Endothelial cell of umbilical vein (primary cell): ENCODE data around the gene PCDHB10.
"Not testable (repeated sequence)": the region's sequence is repeated elsewhere in the genome, so short reads cannot be mapped to it uniquely, and the experiment has no call there.

ENCODE experiments used
- EZH2 ChIP-seq: IDR thresholded peaks from 2 replicates; pipeline ENCODE4 v1.6.1; 2012; ENCODE audit warnings: borderline replicate concordance, low read depth, mild to moderate bottlenecking, moderate library complexity, low read length, inconsistent platforms; ENCODE audit not compliant: severe bottlenecking
- FOS ChIP-seq: IDR thresholded peaks from 2 replicates; pipeline ENCODE4 v1.6.1; 2011; ENCODE audit warnings: mild to moderate bottlenecking, low read length, moderate library complexity, borderline replicate concordance; ENCODE audit not compliant: insufficient read depth
- GATA2 ChIP-seq: IDR thresholded peaks from 2 replicates; pipeline ENCODE4 v1.7.0; 2011; ENCODE audit warnings: low read depth, mild to moderate bottlenecking, moderate library complexity, mixed read lengths, low read length; ENCODE audit not compliant: insufficient read length, insufficient read depth
- JUN ChIP-seq: IDR thresholded peaks from 2 replicates; pipeline ENCODE4 v1.6.1; 2011; ENCODE audit warnings: borderline replicate concordance, low read depth; ENCODE audit not compliant: insufficient read length, insufficient read depth
- POLR2A ChIP-seq: IDR thresholded peaks from 2 replicates; pipeline ENCODE4 v1.6.1; 2012; ENCODE audit warnings: low read depth, mild to moderate bottlenecking, control low read depth, low read length
- TF ChIP-seq, protein P1 (sequence below), 2 donors: IDR thresholded peaks; 1 replicate in 1 of 2; 2 replicates in 1 of 2; pipeline ENCODE4 v1.5.1; 2011; ENCODE audit warnings: low read length in 2 of 2, mild to moderate bottlenecking in 2 of 2, moderate library complexity in 2 of 2, control low read depth in 1 of 2, inconsistent platforms in 1 of 2, low read depth in 1 of 2; ENCODE audit not compliant: insufficient read depth in 1 of 2; ENCODE audit errors: extremely low read depth in 1 of 2

DNA sequence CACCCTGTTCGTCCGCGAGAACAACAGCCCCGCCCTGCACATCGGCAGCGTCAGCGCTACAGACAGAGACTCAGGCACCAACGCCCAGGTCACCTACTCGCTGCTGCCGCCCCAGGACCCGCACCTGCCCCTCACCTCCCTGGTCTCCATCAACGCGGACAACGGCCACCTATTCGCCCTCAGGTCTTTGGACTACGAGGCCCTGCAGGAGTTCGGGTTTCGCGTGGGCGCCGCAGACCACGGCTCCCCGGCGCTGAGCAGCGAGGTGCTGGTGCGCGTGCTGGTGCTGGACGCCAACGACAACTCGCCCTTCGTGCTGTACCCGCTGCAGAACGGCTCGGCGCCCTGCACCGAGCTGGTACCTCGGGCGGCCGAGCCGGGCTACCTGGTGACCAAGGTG lies 43.8 kb downstream of the PCDHB10 start:
- TF ChIP-seq EZH2, GATA2, POLR2A, JUN, FOS: not testable (repeated sequence)
- TF ChIP-seq, protein P1, sequence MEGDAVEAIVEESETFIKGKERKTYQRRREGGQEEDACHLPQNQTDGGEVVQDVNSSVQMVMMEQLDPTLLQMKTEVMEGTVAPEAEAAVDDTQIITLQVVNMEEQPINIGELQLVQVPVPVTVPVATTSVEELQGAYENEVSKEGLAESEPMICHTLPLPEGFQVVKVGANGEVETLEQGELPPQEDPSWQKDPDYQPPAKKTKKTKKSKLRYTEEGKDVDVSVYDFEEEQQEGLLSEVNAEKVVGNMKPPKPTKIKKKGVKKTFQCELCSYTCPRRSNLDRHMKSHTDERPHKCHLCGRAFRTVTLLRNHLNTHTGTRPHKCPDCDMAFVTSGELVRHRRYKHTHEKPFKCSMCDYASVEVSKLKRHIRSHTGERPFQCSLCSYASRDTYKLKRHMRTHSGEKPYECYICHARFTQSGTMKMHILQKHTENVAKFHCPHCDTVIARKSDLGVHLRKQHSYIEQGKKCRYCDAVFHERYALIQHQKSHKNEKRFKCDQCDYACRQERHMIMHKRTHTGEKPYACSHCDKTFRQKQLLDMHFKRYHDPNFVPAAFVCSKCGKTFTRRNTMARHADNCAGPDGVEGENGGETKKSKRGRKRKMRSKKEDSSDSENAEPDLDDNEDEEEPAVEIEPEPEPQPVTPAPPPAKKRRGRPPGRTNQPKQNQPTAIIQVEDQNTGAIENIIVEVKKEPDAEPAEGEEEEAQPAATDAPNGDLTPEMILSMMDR (IDR thresholded peaks at IDR 0.05; ENCODE audit: extremely low read depth in 1 of 2, insufficient read depth in 1 of 2, low read depth in 1 of 2, low read length in 2 of 2), result not testable (repeated sequence)
